SK-N-SH (cell line): ENCODE measurements around the gene MAGI3. TPM values are rescaled to one million over a fixed set of nuclear protein-coding genes. Genes with fewer than 3 reads are reported as not detected.

Experiments
- CTCF ChIA-PET: fragments of 300-600, 350-600 bp; formaldehyde crosslinking; extraction: SDS; loops from one replicate; lab custom pipeline; 2021; lab: Yijun Ruan, JAX
- POLR2A ChIA-PET: fragments of 350-600 bp; sonication (Branson Sonifier 250); formaldehyde crosslinking; extraction: SDS; loops from one replicate; lab custom pipeline; 2020; ENCODE audit warnings: antibody characterized with exemption, inconsistent platforms; lab: Yijun Ruan, JAX
- DNase-seq: peaks from one replicate; pipeline ENCODE4 v3.0.0; 2012
- H2AFZ ChIP-seq: fragments of 200-600 bp; sonication (generic); 2 replicates; pipeline ENCODE4 v1.8.1; 2016; ENCODE audit warnings: antibody characterized with exemption, mild to moderate bottlenecking, low read depth
- H3F3A ChIP-seq: fragments of 200-600 bp; sonication (generic); replicated peaks from 2 replicates; pipeline ENCODE3; 2016; ENCODE audit warnings: antibody characterized with exemption, mild to moderate bottlenecking; ENCODE audit not compliant: insufficient read depth
- H3K27ac ChIP-seq, 2 experiments: fragments of 200-500 bp in 1 of 2; fragments of 200-600 bp in 1 of 2; sonication (Bioruptor generic) in 1 of 2; sonication (generic), shearing (Covaris generic) in 1 of 2; 2 replicates each; pipeline versions ENCODE4 v1.5.1 to v1.6.1; 2014 to 2016; ENCODE audit warnings: low read depth in 2 of 2, inconsistent platforms in 1 of 2, low read length in 1 of 2, mild to moderate bottlenecking in 1 of 2, mixed read lengths in 1 of 2
- H3K27me3 ChIP-seq: fragments of 200-600 bp; sonication (generic), shearing (Covaris generic); 2 replicates; pipeline ENCODE4 v1.6.1; 2016; ENCODE audit warnings: mixed run types; ENCODE audit not compliant: insufficient read depth
- H3K36me3 ChIP-seq, 2 experiments: fragments of 200-500 bp in 1 of 2; fragments of 200-600 bp in 1 of 2; sonication (Bioruptor generic) in 1 of 2; sonication (generic) in 1 of 2; replicated peaks in 1 of 2; 2 replicates each; pipeline versions ENCODE3 to v1.5.1; 2014 to 2016; ENCODE audit warnings: low read length in 1 of 2, mild to moderate bottlenecking in 1 of 2; ENCODE audit not compliant: insufficient read depth in 2 of 2, control insufficient read depth in 1 of 2
- H3K4me1 ChIP-seq, 2 experiments: fragments of 200-500 bp in 1 of 2; fragments of 200-600 bp in 1 of 2; sonication (Bioruptor generic) in 1 of 2; sonication (generic), shearing (Covaris generic) in 1 of 2; 2 replicates each; pipeline versions ENCODE4 v1.5.1 to v1.6.1; 2014 to 2016; ENCODE audit warnings: low read depth in 1 of 2, low read length in 1 of 2, mixed run types in 1 of 2; ENCODE audit not compliant: insufficient read depth in 2 of 2, control insufficient read depth in 1 of 2
- H3K4me2 ChIP-seq: fragments of 200-600 bp; sonication (generic), shearing (Covaris generic); 2 replicates; pipeline ENCODE4 v1.6.1; 2017; ENCODE audit warnings: mixed run types
- H3K4me3 ChIP-seq, 2 experiments: fragments of 200-500 bp in 1 of 2; fragments of 200-600 bp in 1 of 2; sonication (Bioruptor generic) in 1 of 2; sonication (generic), shearing (Covaris generic) in 1 of 2; 2 replicates each; pipeline versions ENCODE4 v1.5.1 to v1.8.1; 2014 to 2016; ENCODE audit warnings: low read depth in 2 of 2, inconsistent platforms in 1 of 2, low read length in 1 of 2, mild to moderate bottlenecking in 1 of 2, mixed read lengths in 1 of 2, moderate library complexity in 1 of 2
- H3K79me2 ChIP-seq: fragments of 200-600 bp; sonication (generic); 2 replicates; pipeline ENCODE4 v1.8.1; 2017; ENCODE audit warnings: mild to moderate bottlenecking; ENCODE audit not compliant: insufficient read depth
- H3K9ac ChIP-seq: fragments of 200-600 bp; sonication (generic); 2 replicates; pipeline ENCODE4 v1.6.1; 2017; ENCODE audit warnings: mixed run types
- H3K9me2 ChIP-seq: fragments of 200-600 bp; sonication (generic); 2 replicates; pipeline ENCODE4 v1.6.1; 2017; ENCODE audit warnings: mixed run types
- H3K9me3 ChIP-seq: fragments of 200-600 bp; sonication (generic); 2 replicates; pipeline ENCODE4 v1.6.1; 2017; ENCODE audit warnings: mixed run types, mild to moderate bottlenecking, moderate library complexity
- H4K20me1 ChIP-seq: fragments of 200-600 bp; sonication (generic); 2 replicates; pipeline ENCODE4 v1.6.1; 2017; ENCODE audit warnings: mild to moderate bottlenecking, mixed run types; ENCODE audit not compliant: insufficient read depth
- CHD2 ChIP-seq: fragments of 150-350 bp; IDR thresholded peaks from 2 replicates; pipeline ENCODE4 v1.6.1; 2018; ENCODE audit warnings: low read length; ENCODE audit not compliant: partially characterized antibody
- ELF1 ChIP-seq: IDR thresholded peaks from 2 replicates; pipeline ENCODE4 v1.4.0; 2012
- EZH2phosphoT487 ChIP-seq: fragments of 200-600 bp; sonication (generic); IDR thresholded peaks from 2 replicates; pipeline ENCODE4 v1.6.1; 2017; ENCODE audit warnings: low read depth, mixed run types, mild to moderate bottlenecking, antibody characterized with exemption, moderate library complexity, borderline replicate concordance
- FOXJ3 ChIP-seq: sonication (generic); formaldehyde crosslinking; IDR thresholded peaks from 2 replicates; pipeline ENCODE4 v1.5.1; 2020; ENCODE audit warnings: mild to moderate bottlenecking, missing genetic modification reagents
- GABPA ChIP-seq: IDR thresholded peaks from 2 replicates; pipeline ENCODE4 v1.4.0; 2012; ENCODE audit warnings: low read depth, mild to moderate bottlenecking
- MXI1 ChIP-seq: IDR thresholded peaks from 2 replicates; pipeline ENCODE4 v1.6.1; 2012; ENCODE audit warnings: mild to moderate bottlenecking, low read depth, low read length, improper control_type of control experiment
- PBX3 ChIP-seq: IDR thresholded peaks from 2 replicates; pipeline ENCODE4; 2012
- RAD21 ChIP-seq: IDR thresholded peaks from 2 replicates; pipeline ENCODE4 v1.6.1; 2012; ENCODE audit warnings: mild to moderate bottlenecking, low read length
- RCOR1 ChIP-seq: fragments of 150-350 bp; IDR thresholded peaks from 2 replicates; pipeline ENCODE4 v1.6.1; 2017; ENCODE audit warnings: antibody characterized with exemption, low read length
- SMC3 ChIP-seq: IDR thresholded peaks from 2 replicates; pipeline ENCODE4 v1.6.1; 2012; ENCODE audit warnings: low read depth, low read length, improper control_type of control experiment
- TAF1 ChIP-seq: IDR thresholded peaks from 2 replicates; pipeline ENCODE4 v1.6.1; 2012; ENCODE audit warnings: low read depth, mild to moderate bottlenecking, low read length, moderate library complexity, borderline replicate concordance
- TCF12 ChIP-seq: IDR thresholded peaks from 2 replicates; pipeline ENCODE4 v1.4.0; 2012
- USF2 ChIP-seq: fragments of 150-350 bp; IDR thresholded peaks from 2 replicates; pipeline ENCODE4 v1.6.1; 2017; ENCODE audit warnings: antibody characterized with exemption, low read length, low read depth, borderline replicate concordance
- YY1 ChIP-seq: IDR thresholded peaks from 2 replicates; pipeline ENCODE4 v1.4.0; 2012; ENCODE audit warnings: low read depth, mild to moderate bottlenecking
- WGBS: methylation state at CpG from one replicate; pipeline ENCODE4 v1.1.6; 2017; ENCODE audit warnings: low lambda C conversion rate; 5-methylcytosine and 5-hydroxymethylcytosine counted together
- polyA plus RNA-seq, 3 experiments: library from polyadenylated mRNA; depleted of rRNA; stranded (reverse); fragments of >200 nt; gene quantifications; 2 replicates each; pipeline ENCODE4 v1.2.3, GENCODE V29; 2012

The MAGI3 gene
- polyA plus RNA-seq, 1 of the 3 experiments (the other 2 are of a cell fraction): 2.9 TPM

- Histone ChIP-seq H3K4me3 (no peak overlapping the region), H3K4me1 (peaks cover 3 to 8% of the 10 kb centered on the region in 2 experiments; a peak in 3 of 4 replicates), H4K20me1 (no peaks in the 10 kb centered on the region), H3K79me2 (peaks cover 53% of the 10 kb centered on the region), H3K27me3 (no peaks in the 10 kb centered on the region), H3K9ac (no peak overlapping the region), H3K36me3 (peaks cover 9 to 17% of the 10 kb centered on the region in 2 experiments)
- DNase-seq: no peak
- TF ChIP-seq MXI1 (no peak), TAF1 (no peak), PBX3 (no peak), RCOR1 (no peak), YY1 (no peak)
- TF ChIP-seq, all 33 proteins: peak for 0
- Histone ChIP-seq H3F3A (peaks cover 8% of the 10 kb centered on the region), H3K4me2 (no peak overlapping the region), H3K9me2 (no peaks in the 10 kb centered on the region), H3K27ac (no peak overlapping the region), H3K9me3 (peaks cover 11% of the 10 kb centered on the region; the same call in 1 of the 2 replicates), H2AFZ (no peak overlapping the region)
- WGBS: 100% methylated on average over 2 of the region's 2 CpGs
- CTCF ChIA-PET: interaction anchor here (4.2 kb wide), 1 partner anchor 11 kb away, joined by 16 read pairs; no protein-coding TSS in a partner anchor
- POLR2A ChIA-PET: no interaction called here
Observed at GRCh38 chr1:113442131-113442530, 51.8 kb downstream of the MAGI3 start.

- CTCF ChIA-PET: interaction anchor here (0.7 to 4.2 kb wide), 2 partner anchors 8 to 1304 kb away, joined by 3 to 16 read pairs; no protein-coding TSS in a partner anchor
- Histone ChIP-seq H3K36me3 (peaks cover 9 to 17% of the 10 kb centered on the region in 2 experiments), H3K4me1 (peaks cover 0 to 3% of the 10 kb centered on the region in 2 experiments; a peak in 1 of 4 replicates), H3F3A (peaks cover 8% of the 10 kb centered on the region), H2AFZ (no peak overlapping the region), H3K79me2 (peaks cover 58% of the 10 kb centered on the region), H4K20me1 (no peaks in the 10 kb centered on the region), H3K4me2 (no peak overlapping the region), H3K27ac (no peak overlapping the region), H3K9me3 (peaks cover 11% of the 10 kb centered on the region; the same call in 1 of the 2 replicates), H3K4me3 (no peak overlapping the region), H3K9ac (no peak overlapping the region), H3K27me3 (no peaks in the 10 kb centered on the region), H3K9me2 (no peaks in the 10 kb centered on the region)
- POLR2A ChIA-PET: no interaction called here
- DNase-seq: no peak
- TF ChIP-seq TCF12 (no peak), RAD21 (no peak), GABPA (no peak), MXI1 (no peak), ELF1 (no peak), EZH2phosphoT487 (no peak), CHD2 (no peak), FOXJ3 (no peak), TAF1 (no peak), USF2 (no peak), SMC3 (no peak)
Observed at GRCh38 chr1:113444857-113445256, 54.5 kb downstream of the MAGI3 start.
